ENCODE measurements around the gene AGAP3. TPM values are rescaled to one million over a fixed set of nuclear protein-coding genes. Genes with fewer than 3 reads are reported as not detected.
A peak's percentile ranks its signal among the peaks of the same experiment; 100 is the strongest.

The AGAP3 gene
- total and polyA plus RNA-seq, 3 donors from 2014 or later = 44.1 to 90.5 (median 65.6) TPM

DNA sequence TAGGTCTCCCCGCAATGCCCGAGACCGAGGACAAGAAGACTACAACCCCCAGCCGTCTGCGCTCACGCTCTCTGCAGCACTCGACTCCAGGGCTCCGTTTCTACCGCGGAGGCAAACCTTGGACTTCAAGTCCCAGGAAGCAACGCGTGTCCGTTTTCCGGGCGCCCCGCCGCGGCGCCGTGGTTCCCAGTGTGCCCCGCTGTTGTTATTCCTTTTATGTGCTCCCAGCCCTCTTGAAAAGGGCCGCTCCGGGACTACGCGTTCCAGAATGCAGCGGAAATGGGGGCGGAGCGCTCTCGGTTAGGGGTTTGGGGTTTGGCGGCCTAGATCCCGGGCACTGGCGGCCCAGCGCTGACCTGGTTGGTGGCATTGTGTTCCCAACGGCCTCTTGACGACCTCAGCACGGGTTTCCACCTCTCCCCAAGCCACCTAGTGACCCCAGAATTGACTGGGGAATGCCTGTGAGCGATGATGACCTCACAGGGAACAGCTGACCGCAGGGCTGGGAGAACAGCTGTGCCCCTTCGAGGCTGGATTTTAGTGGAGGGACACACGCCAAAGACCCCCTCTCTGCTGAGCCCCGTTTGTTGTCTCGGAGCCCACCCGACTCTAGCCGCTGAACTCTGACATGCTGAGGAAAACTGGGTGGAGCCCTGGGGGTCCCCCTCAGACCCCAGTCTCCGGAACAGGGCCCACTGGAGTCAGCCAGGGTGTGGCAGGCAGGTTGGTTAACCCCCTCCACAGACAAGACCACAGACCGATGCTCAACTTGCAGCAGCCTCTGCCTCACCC lies 28.1 kb upstream of the AGAP3 start:
- peak overlapping the region; percentile 86 to 93 for H3K4me3 ChIP-seq
- H3K36me3 ChIP-seq (ENCODE audit: low read depth, missing control alignments) = no peaks in the 10 kb centered on the region
- intact Hi-C loops (cut with DNase I; ENCODE audit: low total_unique reads) = no loop called here
- DNase-seq = peak; percentile 100
- no peaks in the 10 kb centered on the region for H3K27me3 ChIP-seq
- TF ChIP-seq, protein P1, sequence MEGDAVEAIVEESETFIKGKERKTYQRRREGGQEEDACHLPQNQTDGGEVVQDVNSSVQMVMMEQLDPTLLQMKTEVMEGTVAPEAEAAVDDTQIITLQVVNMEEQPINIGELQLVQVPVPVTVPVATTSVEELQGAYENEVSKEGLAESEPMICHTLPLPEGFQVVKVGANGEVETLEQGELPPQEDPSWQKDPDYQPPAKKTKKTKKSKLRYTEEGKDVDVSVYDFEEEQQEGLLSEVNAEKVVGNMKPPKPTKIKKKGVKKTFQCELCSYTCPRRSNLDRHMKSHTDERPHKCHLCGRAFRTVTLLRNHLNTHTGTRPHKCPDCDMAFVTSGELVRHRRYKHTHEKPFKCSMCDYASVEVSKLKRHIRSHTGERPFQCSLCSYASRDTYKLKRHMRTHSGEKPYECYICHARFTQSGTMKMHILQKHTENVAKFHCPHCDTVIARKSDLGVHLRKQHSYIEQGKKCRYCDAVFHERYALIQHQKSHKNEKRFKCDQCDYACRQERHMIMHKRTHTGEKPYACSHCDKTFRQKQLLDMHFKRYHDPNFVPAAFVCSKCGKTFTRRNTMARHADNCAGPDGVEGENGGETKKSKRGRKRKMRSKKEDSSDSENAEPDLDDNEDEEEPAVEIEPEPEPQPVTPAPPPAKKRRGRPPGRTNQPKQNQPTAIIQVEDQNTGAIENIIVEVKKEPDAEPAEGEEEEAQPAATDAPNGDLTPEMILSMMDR (IDR thresholded peaks at IDR 0.05) = no peak
- peak; percentile 83 for TF ChIP-seq POLR2A (IDR thresholded peaks at IDR 0.05)
- peak overlapping the region; percentile 84 to 98 for H3K27ac ChIP-seq
- no peaks in the 10 kb centered on the region for H3K9me3 ChIP-seq
- peaks cover 41% of the 10 kb centered on the region for H3K4me1 ChIP-seq
- WGBS, 2 donors = 0 to 1% methylated on average over 15 to 46 of the region's 46 CpGs

DNA sequence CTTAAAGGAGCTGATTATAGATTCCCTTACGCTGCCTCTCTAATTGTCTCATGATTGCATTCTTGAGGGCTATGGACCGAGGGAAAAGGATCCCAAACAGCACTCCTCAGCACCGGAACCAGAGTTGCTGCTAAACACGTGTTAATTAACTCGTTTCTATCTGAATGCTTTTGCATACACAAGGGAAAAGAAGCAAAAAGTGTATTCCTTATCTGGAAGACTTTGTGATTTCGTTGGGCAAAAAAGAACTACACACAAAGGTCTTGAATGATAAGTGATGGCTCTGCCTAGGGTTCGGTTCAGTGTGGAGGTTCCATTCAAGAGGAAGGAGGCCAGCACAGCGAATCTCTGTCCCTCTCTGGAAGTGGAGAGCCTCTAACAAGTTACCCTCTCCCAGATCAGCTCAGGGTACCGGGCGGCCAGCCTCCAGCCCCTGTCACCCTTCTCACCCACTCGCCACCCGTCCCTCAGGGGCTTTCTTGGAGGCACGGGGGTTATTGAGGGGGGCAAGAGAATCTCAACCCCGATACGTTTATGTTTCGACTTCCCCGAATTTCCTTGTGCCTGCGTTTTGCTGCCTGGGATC lies 27.4 kb upstream of the AGAP3 start:
- TF ChIP-seq, protein P1 (IDR thresholded peaks at IDR 0.05) = no peak
- no peak for TF ChIP-seq POLR2A (IDR thresholded peaks at IDR 0.05)
- no peaks in the 10 kb centered on the region for H3K9me3 ChIP-seq
- H3K4me3 ChIP-seq = peak overlapping the region; percentile 86 to 93
- no peak for DNase-seq
- peak overlapping the region; percentile 84 to 98 for H3K27ac ChIP-seq
- intact Hi-C loops (cut with DNase I; ENCODE audit: low total_unique reads) = no loop called here
- no peaks in the 10 kb centered on the region for H3K36me3 ChIP-seq (ENCODE audit: low read depth, missing control alignments)
- H3K4me1 ChIP-seq = peaks cover 45% of the 10 kb centered on the region
- WGBS, 2 donors = 2 to 4% methylated on average over 18 of the region's 18 CpGs
- no peaks in the 10 kb centered on the region for H3K27me3 ChIP-seq

DNA sequence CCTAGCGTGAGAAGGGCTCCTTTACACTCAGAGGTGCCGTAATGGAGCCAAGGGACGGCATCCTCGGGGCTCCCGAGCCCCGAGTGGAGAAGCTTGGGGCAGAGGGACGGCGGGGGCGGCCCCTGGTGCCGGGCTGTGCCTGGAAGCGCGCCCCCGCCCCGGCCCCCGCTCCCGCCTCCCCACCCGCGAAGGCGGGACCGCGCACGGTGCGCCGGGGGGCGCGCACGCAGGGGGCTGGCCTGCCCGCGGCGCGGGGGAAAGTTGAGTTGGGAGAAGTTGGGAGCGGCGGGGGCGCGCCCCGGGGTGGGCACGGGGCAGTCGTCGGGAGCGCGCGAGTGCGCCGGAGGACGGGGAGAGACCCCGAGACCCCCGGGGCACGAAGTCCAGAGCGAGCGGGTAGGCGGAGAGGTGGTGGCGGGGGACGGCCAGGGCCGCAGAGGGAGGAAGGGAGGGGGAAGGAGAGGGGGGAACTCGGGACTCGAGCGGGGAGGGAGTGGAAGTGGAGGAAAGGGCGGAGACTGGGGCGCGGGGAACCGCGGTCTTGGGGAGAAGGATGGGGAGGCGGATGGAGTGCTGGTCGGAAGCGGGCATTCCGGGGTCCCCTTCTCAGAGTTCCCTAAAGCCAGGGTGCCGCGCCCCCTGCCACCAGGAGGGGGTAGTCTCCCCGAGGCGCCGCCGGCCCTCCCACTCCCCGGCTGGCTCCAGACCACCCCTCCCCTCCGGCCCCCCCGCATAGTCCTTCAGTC lies 26.7 kb upstream of the AGAP3 start, which contains the start of gene SLC4A2:
SLC4A2 (plus strand) TSS at position 223 of the 746 bp plus-strand sequence. CDS start 2,399 bp downstream, outside the sequence.
- H3K4me1 ChIP-seq = peaks cover 45% of the 10 kb centered on the region

DNA sequence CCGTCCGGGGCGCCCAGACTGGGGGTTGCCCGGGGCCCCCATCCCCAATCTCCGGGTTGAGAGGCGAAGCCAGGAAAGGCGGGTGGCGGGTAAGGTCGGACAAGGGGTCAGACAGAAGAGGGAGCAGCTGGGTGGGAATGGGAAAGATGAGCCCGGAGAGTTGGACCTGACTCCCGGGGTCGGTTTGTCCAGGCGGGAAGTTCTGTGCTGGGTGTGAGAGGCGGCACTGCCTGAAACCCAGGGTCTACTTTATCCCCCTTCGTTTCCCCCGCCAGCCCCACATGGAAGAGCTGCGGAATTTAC lies 26.2 kb upstream of the AGAP3 start:
- no peaks in the 10 kb centered on the region for H3K27me3 ChIP-seq
- 1 to 2% methylated on average over 12 to 17 of the region's 17 CpGs for WGBS, 2 donors
- peak overlapping the region; percentile 86 to 93 for H3K4me3 ChIP-seq
- H3K9me3 ChIP-seq = no peaks in the 10 kb centered on the region
- TF ChIP-seq, protein P1 (IDR thresholded peaks at IDR 0.05) = peak in 1 of 3 experiments; percentile 5
- no peak for TF ChIP-seq POLR2A (IDR thresholded peaks at IDR 0.05)
- peaks cover 45% of the 10 kb centered on the region for H3K4me1 ChIP-seq
- no peaks in the 10 kb centered on the region for H3K36me3 ChIP-seq (ENCODE audit: low read depth, missing control alignments)
- DNase-seq = no peak
- intact Hi-C loops (cut with DNase I; ENCODE audit: low total_unique reads) = no loop called here
- peak overlapping the region; percentile 84 to 98 for H3K27ac ChIP-seq

More for the DNA sequence above, 26.7 kb upstream of the AGAP3 start, which contains the start of gene SLC4A2:
- DNase-seq = peak; percentile 89
- peak within 1 kb of the TSS; percentile 86 to 93 for H3K4me3 ChIP-seq
- TF ChIP-seq, protein P1 (IDR thresholded peaks at IDR 0.05) = peak; percentile 18 to 51 (median 19)
- no peak for TF ChIP-seq POLR2A (IDR thresholded peaks at IDR 0.05)
- H3K27ac ChIP-seq = peak within 1 kb of the TSS; percentile 84 to 98
- H3K36me3 ChIP-seq (ENCODE audit: low read depth, missing control alignments) = no peaks in the 10 kb centered on the region
- H3K27me3 ChIP-seq = no peaks in the 10 kb centered on the region
- no peaks in the 10 kb centered on the region for H3K9me3 ChIP-seq
- 1% methylated on average over 14 to 64 of the region's 75 CpGs for WGBS, 2 donors
- intact Hi-C loops (cut with DNase I; ENCODE audit: low total_unique reads) = no loop called here

All from testis (tissue), 3 donors.